ENCODE data around the gene SNAPIN.

GRCh38 chr1:153639280-153639679 lies 19.2 kb upstream of the SNAPIN start:
- TF ChIP-seq CTCF (IDR thresholded peaks at IDR 0.05; ENCODE audit: low read depth, low read length) (no peak), EZH2phosphoT487 (IDR thresholded peaks at IDR 0.05; ENCODE audit: low read depth) (no peak)

Measured in OCI-LY3 (cell line).